ENCODE measurements around the gene ANO10.

Gene ANO10

DNA sequence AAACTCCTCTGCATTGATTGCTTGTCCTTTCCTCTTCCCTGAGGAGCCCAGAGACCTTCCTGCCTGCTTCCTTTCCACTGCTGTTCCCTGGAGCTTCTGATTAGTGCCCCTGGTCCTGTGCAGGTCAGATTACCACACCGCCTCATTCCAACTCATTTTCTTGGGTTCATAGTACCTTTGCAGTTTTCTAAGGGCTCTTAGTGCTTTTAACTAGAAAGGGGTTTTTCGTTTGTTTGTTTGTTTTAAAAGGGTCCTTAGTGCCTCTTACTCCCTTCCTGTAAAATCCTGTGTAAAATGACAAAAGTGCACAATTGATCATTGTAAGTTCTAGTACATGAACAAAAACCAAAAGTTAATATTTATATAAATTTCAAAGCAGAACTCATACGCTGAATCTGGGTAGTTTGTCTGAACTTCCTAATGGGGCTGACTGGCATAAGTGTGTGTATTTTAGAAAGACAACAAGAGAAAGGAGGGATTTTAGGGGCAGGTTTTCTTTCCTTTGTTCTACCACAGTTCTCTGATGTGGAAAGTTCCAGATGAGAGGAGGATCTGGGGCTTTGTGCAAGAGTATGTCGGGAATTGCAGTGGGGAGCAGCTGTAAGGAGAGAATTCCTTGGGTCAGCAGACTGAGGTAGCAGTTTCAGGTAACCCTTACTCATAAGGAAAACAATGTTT lies 304.9 kb downstream of the ANO10 start:
- TF ChIP-seq, protein P1, sequence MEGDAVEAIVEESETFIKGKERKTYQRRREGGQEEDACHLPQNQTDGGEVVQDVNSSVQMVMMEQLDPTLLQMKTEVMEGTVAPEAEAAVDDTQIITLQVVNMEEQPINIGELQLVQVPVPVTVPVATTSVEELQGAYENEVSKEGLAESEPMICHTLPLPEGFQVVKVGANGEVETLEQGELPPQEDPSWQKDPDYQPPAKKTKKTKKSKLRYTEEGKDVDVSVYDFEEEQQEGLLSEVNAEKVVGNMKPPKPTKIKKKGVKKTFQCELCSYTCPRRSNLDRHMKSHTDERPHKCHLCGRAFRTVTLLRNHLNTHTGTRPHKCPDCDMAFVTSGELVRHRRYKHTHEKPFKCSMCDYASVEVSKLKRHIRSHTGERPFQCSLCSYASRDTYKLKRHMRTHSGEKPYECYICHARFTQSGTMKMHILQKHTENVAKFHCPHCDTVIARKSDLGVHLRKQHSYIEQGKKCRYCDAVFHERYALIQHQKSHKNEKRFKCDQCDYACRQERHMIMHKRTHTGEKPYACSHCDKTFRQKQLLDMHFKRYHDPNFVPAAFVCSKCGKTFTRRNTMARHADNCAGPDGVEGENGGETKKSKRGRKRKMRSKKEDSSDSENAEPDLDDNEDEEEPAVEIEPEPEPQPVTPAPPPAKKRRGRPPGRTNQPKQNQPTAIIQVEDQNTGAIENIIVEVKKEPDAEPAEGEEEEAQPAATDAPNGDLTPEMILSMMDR (IDR thresholded peaks at IDR 0.05; ENCODE audit: control extremely low read depth, extremely low read depth, low read depth, missing control alignments) = no peak
- no peak for DNase-seq (ENCODE audit: extremely low spot score)
- ChIA-PET POLR2A (no interaction called here), CTCF (interaction anchor here (0.7 kb wide), 1 partner anchor 22 kb away, joined by 3 read pairs; no protein-coding TSS in a partner anchor)
